Measurements from ENCODE around the gene RTTN. TPM values are rescaled to one million over a fixed set of nuclear protein-coding genes. Genes with fewer than 3 reads are reported as not detected.

RTTN gene
- total RNA-seq, 1 donor from 2014 or later = 24.7 TPM

DNA sequence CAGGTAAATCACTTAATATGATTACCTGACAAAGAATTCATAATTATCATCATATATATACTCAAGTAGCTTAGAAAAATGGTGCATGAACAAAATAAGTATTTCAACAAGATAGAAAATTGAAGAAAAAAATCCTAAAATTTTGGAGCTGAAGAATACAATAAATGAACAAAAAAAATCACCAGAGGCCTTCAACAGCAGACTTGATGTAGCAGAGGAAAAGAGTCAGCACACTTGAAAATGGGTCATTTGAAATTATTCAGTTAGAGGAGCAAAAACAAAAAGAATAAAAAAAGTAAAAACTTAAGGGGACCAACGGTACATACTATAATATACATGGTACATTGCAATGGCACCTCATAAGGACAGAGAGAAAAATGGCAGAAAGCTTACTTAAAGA, 217.6 kb downstream of the RTTN start:
- H3K9me3 Mint-ChIP-seq (ENCODE audit: low read depth) = peaks cover 3% of the 10 kb centered on the region
- no peak overlapping the region for H3K27ac Mint-ChIP-seq
- H3K4me1 Mint-ChIP-seq (ENCODE audit: low read depth) = no peaks in the 10 kb centered on the region
- H3K36me3 Mint-ChIP-seq (ENCODE audit: insufficient read depth) = peaks cover 6% of the 10 kb centered on the region
- DNase-seq (ENCODE audit: low spot score, unreplicated experiment) = no peak
- no peak overlapping the region for H3K4me3 Mint-ChIP-seq (ENCODE audit: low read depth)
- H3K27me3 Mint-ChIP-seq = no peaks in the 10 kb centered on the region
- TF ChIP-seq, protein P1, sequence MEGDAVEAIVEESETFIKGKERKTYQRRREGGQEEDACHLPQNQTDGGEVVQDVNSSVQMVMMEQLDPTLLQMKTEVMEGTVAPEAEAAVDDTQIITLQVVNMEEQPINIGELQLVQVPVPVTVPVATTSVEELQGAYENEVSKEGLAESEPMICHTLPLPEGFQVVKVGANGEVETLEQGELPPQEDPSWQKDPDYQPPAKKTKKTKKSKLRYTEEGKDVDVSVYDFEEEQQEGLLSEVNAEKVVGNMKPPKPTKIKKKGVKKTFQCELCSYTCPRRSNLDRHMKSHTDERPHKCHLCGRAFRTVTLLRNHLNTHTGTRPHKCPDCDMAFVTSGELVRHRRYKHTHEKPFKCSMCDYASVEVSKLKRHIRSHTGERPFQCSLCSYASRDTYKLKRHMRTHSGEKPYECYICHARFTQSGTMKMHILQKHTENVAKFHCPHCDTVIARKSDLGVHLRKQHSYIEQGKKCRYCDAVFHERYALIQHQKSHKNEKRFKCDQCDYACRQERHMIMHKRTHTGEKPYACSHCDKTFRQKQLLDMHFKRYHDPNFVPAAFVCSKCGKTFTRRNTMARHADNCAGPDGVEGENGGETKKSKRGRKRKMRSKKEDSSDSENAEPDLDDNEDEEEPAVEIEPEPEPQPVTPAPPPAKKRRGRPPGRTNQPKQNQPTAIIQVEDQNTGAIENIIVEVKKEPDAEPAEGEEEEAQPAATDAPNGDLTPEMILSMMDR (IDR thresholded peaks at IDR 0.05; ENCODE audit: unreplicated experiment) = no peak

- H3K9me3 Mint-ChIP-seq (ENCODE audit: low read depth) = no peaks in the 10 kb centered on the region
- no peaks in the 10 kb centered on the region for H3K27me3 Mint-ChIP-seq
- H3K4me3 Mint-ChIP-seq (ENCODE audit: low read depth) = no peak overlapping the region
- peaks cover 4% of the 10 kb centered on the region for H3K36me3 Mint-ChIP-seq (ENCODE audit: insufficient read depth)
- DNase-seq (ENCODE audit: low spot score, unreplicated experiment) = no peak
- H3K4me1 Mint-ChIP-seq (ENCODE audit: low read depth) = no peaks in the 10 kb centered on the region
- no peak overlapping the region for H3K27ac Mint-ChIP-seq
- TF ChIP-seq, protein P1 (IDR thresholded peaks at IDR 0.05; ENCODE audit: unreplicated experiment) = no peak
These were observed 220.2 kb downstream of the RTTN start for GRCh38 chr18:69985239-69985638.

DNA sequence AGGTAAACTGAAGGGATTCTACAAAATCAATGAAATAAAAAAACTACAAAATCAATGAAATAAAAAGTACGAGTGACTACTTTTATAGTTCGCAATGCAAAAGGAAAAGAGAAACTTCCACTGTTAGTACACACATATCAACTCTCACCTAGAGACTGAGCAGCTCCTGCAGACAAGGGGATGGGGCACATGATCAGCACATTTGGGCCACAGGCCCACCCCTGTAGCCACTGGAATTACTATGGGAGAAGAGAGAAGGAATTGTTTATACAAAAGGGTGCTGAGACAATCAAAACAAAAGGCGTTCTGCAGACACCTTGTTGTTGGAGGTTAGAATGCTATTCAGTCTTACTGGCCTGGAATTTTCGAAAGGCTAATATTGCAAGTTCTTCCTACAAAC, 223.1 kb downstream of the RTTN start:
- H3K9me3 Mint-ChIP-seq (ENCODE audit: low read depth) = no peaks in the 10 kb centered on the region
- H3K27me3 Mint-ChIP-seq = no peaks in the 10 kb centered on the region
- H3K4me1 Mint-ChIP-seq (ENCODE audit: low read depth) = no peaks in the 10 kb centered on the region
- no peak for DNase-seq (ENCODE audit: low spot score, unreplicated experiment)
- TF ChIP-seq, protein P1 (IDR thresholded peaks at IDR 0.05; ENCODE audit: unreplicated experiment) = no peak
- H3K27ac Mint-ChIP-seq = no peak overlapping the region
- peaks cover under 1% of the 10 kb centered on the region for H3K36me3 Mint-ChIP-seq (ENCODE audit: insufficient read depth)
- no peak overlapping the region for H3K4me3 Mint-ChIP-seq (ENCODE audit: low read depth)

GRCh38 chr18:69981948-69982347, 223.5 kb downstream of the RTTN start:
- H3K36me3 Mint-ChIP-seq (ENCODE audit: insufficient read depth) = peaks cover 2% of the 10 kb centered on the region
- DNase-seq (ENCODE audit: low spot score, unreplicated experiment) = no peak
- H3K27ac Mint-ChIP-seq = no peak overlapping the region
- H3K4me1 Mint-ChIP-seq (ENCODE audit: low read depth) = no peaks in the 10 kb centered on the region
- H3K9me3 Mint-ChIP-seq (ENCODE audit: low read depth) = peaks cover 4% of the 10 kb centered on the region
- no peaks in the 10 kb centered on the region for H3K27me3 Mint-ChIP-seq
- TF ChIP-seq, protein P1 (IDR thresholded peaks at IDR 0.05; ENCODE audit: unreplicated experiment) = no peak
- H3K4me3 Mint-ChIP-seq (ENCODE audit: low read depth) = no peak overlapping the region

GRCh38 chr18:69980982-69981804, 224.3 kb downstream of the RTTN start:
- no peak overlapping the region for H3K4me3 Mint-ChIP-seq (ENCODE audit: low read depth)
- H3K4me1 Mint-ChIP-seq (ENCODE audit: low read depth) = no peaks in the 10 kb centered on the region
- TF ChIP-seq, protein P1 (IDR thresholded peaks at IDR 0.05; ENCODE audit: unreplicated experiment) = no peak
- H3K36me3 Mint-ChIP-seq (ENCODE audit: insufficient read depth) = peaks cover 4% of the 10 kb centered on the region
- peaks cover 9% of the 10 kb centered on the region for H3K9me3 Mint-ChIP-seq (ENCODE audit: low read depth)
- H3K27ac Mint-ChIP-seq = no peak overlapping the region
- no peak for DNase-seq (ENCODE audit: low spot score, unreplicated experiment)
- H3K27me3 Mint-ChIP-seq = no peaks in the 10 kb centered on the region
